Ishikawa (cell line): Measurements from ENCODE around the gene OTUB2.

ENCODE experiments used
- CEBPB ChIP-seq: IDR thresholded peaks from 2 replicates; pipeline ENCODE4 v1.6.1; 2012
- CREB1 ChIP-seq: IDR thresholded peaks from 2 replicates; pipeline ENCODE4 v1.6.1; 2012; ENCODE audit warnings: low read depth
- EGR1 ChIP-seq: IDR thresholded peaks from 2 replicates; pipeline ENCODE4 v1.6.1; 2012
- EP300 ChIP-seq: IDR thresholded peaks from 2 replicates; pipeline ENCODE4 v1.6.1; 2012; ENCODE audit warnings: borderline replicate concordance
- FOXM1 ChIP-seq: IDR thresholded peaks from 2 replicates; pipeline ENCODE4 v1.6.1; 2012; ENCODE audit warnings: low read depth, borderline replicate concordance
- NFIC ChIP-seq: IDR thresholded peaks from 2 replicates; pipeline ENCODE4 v1.6.1; 2012
- RAD21 ChIP-seq: IDR thresholded peaks from 2 replicates; pipeline ENCODE4 v1.6.1; 2012; ENCODE audit warnings: low read depth
- REST ChIP-seq: IDR thresholded peaks from 2 replicates; pipeline ENCODE4 v1.6.1; 2012; ENCODE audit warnings: low read depth, mild to moderate bottlenecking
- TAF1 ChIP-seq: IDR thresholded peaks from 2 replicates; pipeline ENCODE4 v1.6.1; 2012; ENCODE audit warnings: low read depth, mild to moderate bottlenecking
- TCF12 ChIP-seq: IDR thresholded peaks from 2 replicates; pipeline ENCODE4 v1.6.1; 2012; ENCODE audit warnings: low read depth
- TEAD4 ChIP-seq: IDR thresholded peaks from 2 replicates; pipeline ENCODE4 v1.6.1; 2012
- USF1 ChIP-seq: IDR thresholded peaks from 2 replicates; pipeline ENCODE4 v1.6.1; 2012
- YY1 ChIP-seq: IDR thresholded peaks from 2 replicates; pipeline ENCODE4 v1.6.1; 2012; ENCODE audit warnings: low read depth
- ZBTB7A ChIP-seq: IDR thresholded peaks from 2 replicates; pipeline ENCODE4 v1.6.1; 2012; ENCODE audit warnings: low read depth

GRCh38 chr14:94059998-94060397 is 33.9 kb downstream of the OTUB2 start:
- TF ChIP-seq RAD21: no peak
- no peak for TF ChIP-seq REST
- no peak for TF ChIP-seq YY1
- no peak for TF ChIP-seq FOXM1
- TF ChIP-seq EP300: no peak
- no peak for TF ChIP-seq ZBTB7A
- no peak for TF ChIP-seq CEBPB
- no peak for TF ChIP-seq TEAD4
- TF ChIP-seq CREB1: no peak
- TF ChIP-seq TAF1: no peak
- no peak for TF ChIP-seq TCF12
- TF ChIP-seq USF1: no peak
- no peak for TF ChIP-seq EGR1
- no peak for TF ChIP-seq NFIC
